A549 (cell line): ENCODE measurements around the gene NFRKB. TPM values are rescaled to one million over a fixed set of nuclear protein-coding genes. Genes with fewer than 3 reads are reported as not detected.

Experiments
- ATAC-seq, 2 experiments: fragments of 200-7000 bp in 1 of 2; fragments of >200 bp in 1 of 2; cut with Nextera tagmentation in 1 of 2; cut with Tn5 transposase in 1 of 2; 3 replicates each; pipeline versions ENCODE4 v1.8.0 to v1.9.1; 2018 to 2020; ENCODE audit warnings: mild to moderate bottlenecking in 1 of 2, moderate library complexity in 1 of 2
- CTCF ChIA-PET: fragments of 300-600 bp; sonication (Branson Sonifier 250); formaldehyde crosslinking; extraction: SDS; loops from one replicate; lab custom pipeline; 2021; ENCODE audit warnings: antibody characterized with exemption, inconsistent platforms; lab: Yijun Ruan, JAX
- POLR2A ChIA-PET: fragments of 350-600 bp; formaldehyde crosslinking; extraction: SDS; loops from one replicate; lab custom pipeline; 2021; ENCODE audit warnings: antibody characterized with exemption, inconsistent platforms; lab: Yijun Ruan, JAX
- DNase-seq, 2 experiments: peaks; one replicate each; pipeline versions ENCODE4 v3.0.0 to v3.0.0-alpha.2; 2011 to 2016; ENCODE audit warnings: low read depth in 1 of 2, low spot score in 1 of 2
- FAIRE-seq: peaks from 2 replicates; lab custom pipeline; 2011; peaks lifted over from hg19 to GRCh38; lab: Jason Lieb, UNC
- H3K27ac ChIP-seq, 2 experiments: fragments of >200 bp; sonication (Bioruptor Twin); formaldehyde crosslinking; 3 replicates each; pipeline ENCODE4 v1.5.1; 2016 to 2017
- H3K4me1 ChIP-seq: fragments of >200 bp; sonication (Bioruptor Twin); formaldehyde crosslinking; 3 replicates; pipeline ENCODE4 v1.6.1; 2016
- H3K4me2 ChIP-seq: fragments of >200 bp; sonication (Bioruptor Twin); formaldehyde crosslinking; 3 replicates; pipeline ENCODE4 v1.6.1; 2016
- H3K4me3 ChIP-seq: fragments of >200 bp; sonication (Bioruptor Twin); formaldehyde crosslinking; 3 replicates; pipeline ENCODE4 v1.5.1; 2016
- H3K9me3 ChIP-seq: fragments of >200 bp; sonication (Bioruptor Twin); formaldehyde crosslinking; 3 replicates; pipeline ENCODE4 v1.6.1; 2016
- BCL3 ChIP-seq: fragments of >200 bp; sonication (Bioruptor Twin); formaldehyde crosslinking; IDR thresholded peaks from 3 replicates; pipeline ENCODE4 v1.6.1; 2016
- CBX8 ChIP-seq: fragments of 200-600 bp; sonication (generic); IDR thresholded peaks from 2 replicates; pipeline ENCODE4 v1.6.1; 2016
- EHF ChIP-seq: fragments of 250-450 bp; sonication (Bioruptor Pico); IDR thresholded peaks from 2 replicates; pipeline ENCODE4 v1.5.0; 2020; ENCODE audit warnings: mild to moderate bottlenecking
- EP300 ChIP-seq, 2 experiments: fragments of >200 bp; sonication (Bioruptor Twin); formaldehyde crosslinking; IDR thresholded peaks; 2 replicates in 1 of 2; 3 replicates in 1 of 2; pipeline ENCODE4 v1.6.1; 2016 to 2017
- FOXS1 ChIP-seq: fragments of 250-450 bp; sonication (Bioruptor Pico); IDR thresholded peaks from 2 replicates; pipeline ENCODE4 v1.5.0; 2020; ENCODE audit warnings: mild to moderate bottlenecking, moderate library complexity
- GATA3 ChIP-seq: IDR thresholded peaks from 2 replicates; pipeline ENCODE4 v1.6.1; 2012; ENCODE audit warnings: borderline replicate concordance
- HDAC2 ChIP-seq: fragments of 200-600 bp; sonication (generic); IDR thresholded peaks from 2 replicates; pipeline ENCODE4 v1.6.1; 2016
- HOXA7 ChIP-seq: fragments of 250-450 bp; sonication (Bioruptor Pico); IDR thresholded peaks from 2 replicates; pipeline ENCODE4 v1.5.0; 2020; ENCODE audit warnings: mild to moderate bottlenecking, moderate library complexity
- KDM1A ChIP-seq: fragments of 200-600 bp; sonication (generic); IDR thresholded peaks from 2 replicates; pipeline ENCODE4 v1.6.1; 2016; ENCODE audit warnings: low read depth, mild to moderate bottlenecking
- MAFK ChIP-seq: fragments of 450-650 bp; IDR thresholded peaks from 2 replicates; pipeline ENCODE4 v1.6.1; 2014; ENCODE audit not compliant: partially characterized antibody
- NR3C1 ChIP-seq: fragments of >200 bp; sonication (Bioruptor Twin); formaldehyde crosslinking; IDR thresholded peaks from 3 replicates; pipeline ENCODE4 v1.6.1; 2017
- POLR2AphosphoS2 ChIP-seq: conservative IDR thresholded peaks from 2 replicates; pipeline ENCODE4 v1.6.1; 2012; ENCODE audit warnings: low read length, improper control_type of control experiment, inconsistent platforms
- RAD21 ChIP-seq, 2 experiments: fragments of >200 bp in 1 of 2; sonication (Bioruptor Twin) in 1 of 2; formaldehyde crosslinking in 1 of 2; IDR thresholded peaks in 1 of 2; conservative IDR thresholded peaks in 1 of 2; 2 replicates in 1 of 2; 3 replicates in 1 of 2; pipeline ENCODE4 v1.6.1; 2012 to 2018; ENCODE audit warnings: inconsistent platforms in 1 of 2
- RARB ChIP-seq: fragments of 250-450 bp; sonication (Bioruptor Pico); IDR thresholded peaks from 2 replicates; pipeline ENCODE4 v1.8.0; 2021; ENCODE audit warnings: mild to moderate bottlenecking, moderate library complexity
- RCOR1 ChIP-seq: fragments of 150-350 bp; IDR thresholded peaks from 2 replicates; pipeline ENCODE4 v1.6.1; 2014; ENCODE audit warnings: antibody characterized with exemption, low read length, low read depth
- REST ChIP-seq: fragments of 200-600 bp; sonication (generic); IDR thresholded peaks from 2 replicates; pipeline ENCODE4 v1.6.1; 2016; ENCODE audit warnings: antibody characterized with exemption, mild to moderate bottlenecking, moderate library complexity
- RFX5 ChIP-seq: fragments of 450-650 bp; IDR thresholded peaks from 2 replicates; pipeline ENCODE4 v1.7.1; 2014; ENCODE audit warnings: antibody characterized with exemption, mild to moderate bottlenecking, moderate library complexity
- SMC3 ChIP-seq: fragments of >200 bp; sonication (Bioruptor Twin); formaldehyde crosslinking; IDR thresholded peaks from 3 replicates; pipeline ENCODE4 v1.6.1; 2018; ENCODE audit warnings: inconsistent platforms
- TFCP2L1 ChIP-seq: fragments of 250-450 bp; sonication (Bioruptor Pico); IDR thresholded peaks from 2 replicates; pipeline ENCODE4 v1.5.0; 2021; ENCODE audit warnings: mild to moderate bottlenecking
- ZFP36 ChIP-seq: fragments of 450-650 bp; IDR thresholded peaks from 2 replicates; pipeline ENCODE4 v1.6.1; 2014; ENCODE audit warnings: borderline replicate concordance; ENCODE audit not compliant: partially characterized antibody
- WGBS: methylation state at CpG from one replicate; pipeline ENCODE4 v1.1.6; 2017; ENCODE audit errors: missing lambda C conversion rate; 5-methylcytosine and 5-hydroxymethylcytosine counted together
- polyA plus RNA-seq, 4 experiments: library from polyadenylated mRNA; depleted of rRNA in 3 of 4; stranded (reverse); fragments of >200 nt; fragmentation: RNase III in 1 of 4; extraction: RNeasy Plus Mini Kit Qiagen cat#74134 plus additional on column Dnase treatment in 1 of 4; gene quantifications; 2 replicates in 3 of 4; 3 replicates in 1 of 4; pipeline ENCODE4 v1.2.3, GENCODE V29; 2011 to 2017
- TF ChIP-seq, protein P1 (sequence below): IDR thresholded peaks from 2 replicates; pipeline ENCODE4 v1.6.1; 2012
- TF ChIP-seq, protein P2 (sequence below): fragments of 250-450 bp; sonication (Bioruptor Pico); IDR thresholded peaks from 2 replicates; pipeline ENCODE4 v1.5.0; 2021; ENCODE audit warnings: mild to moderate bottlenecking, moderate library complexity, borderline replicate concordance

Gene NFRKB
- polyA plus RNA-seq, 2 of the 4 experiments (the other 2 are of a cell fraction) = 10.2 to 12.6 TPM

DNA sequence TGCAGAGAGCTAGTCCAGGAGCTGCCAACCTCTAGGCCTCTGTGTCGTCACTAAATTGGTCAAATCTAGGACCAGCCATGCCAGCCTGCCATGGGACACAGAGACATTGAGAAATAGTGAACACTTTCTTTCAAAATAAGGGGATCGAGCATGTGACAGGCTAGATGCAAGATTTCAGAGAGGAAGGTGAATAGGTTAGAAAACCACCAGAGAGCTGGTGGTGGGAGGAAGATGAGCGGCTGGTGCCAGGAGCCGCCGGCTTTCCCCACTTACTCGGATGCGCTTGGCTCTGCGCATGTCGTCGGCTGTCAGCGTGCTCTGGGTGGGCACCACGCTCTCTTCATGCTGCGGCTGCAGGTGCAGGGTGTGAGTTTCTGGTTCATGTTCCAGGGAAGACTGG is 35.4 kb upstream of the NFRKB start (continued):
- TF ChIP-seq RCOR1 = no peak
- no peak for TF ChIP-seq ZFP36
- no peak for TF ChIP-seq CBX8

- ChIA-PET CTCF (interaction anchor here (0.7 to 11.7 kb wide), 2 partner anchors 119 to 203 kb away, joined by 3 to 109 read pairs; no protein-coding TSS in a partner anchor), POLR2A (no interaction called here)
- TF ChIP-seq KDM1A (no peak), RAD21 (conservative IDR thresholded peaks at IDR 0.05 in 1 of 2, IDR thresholded peaks at IDR 0.05 in 1 of 2) (no peak), BCL3 (no peak), RARB (CRISPR knock-in tag) (no peak), POLR2AphosphoS2 (no peak)
- TF ChIP-seq, protein P1, sequence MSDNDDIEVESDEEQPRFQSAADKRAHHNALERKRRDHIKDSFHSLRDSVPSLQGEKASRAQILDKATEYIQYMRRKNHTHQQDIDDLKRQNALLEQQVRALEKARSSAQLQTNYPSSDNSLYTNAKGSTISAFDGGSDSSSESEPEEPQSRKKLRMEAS = no peak
- TF ChIP-seq, protein P2, sequence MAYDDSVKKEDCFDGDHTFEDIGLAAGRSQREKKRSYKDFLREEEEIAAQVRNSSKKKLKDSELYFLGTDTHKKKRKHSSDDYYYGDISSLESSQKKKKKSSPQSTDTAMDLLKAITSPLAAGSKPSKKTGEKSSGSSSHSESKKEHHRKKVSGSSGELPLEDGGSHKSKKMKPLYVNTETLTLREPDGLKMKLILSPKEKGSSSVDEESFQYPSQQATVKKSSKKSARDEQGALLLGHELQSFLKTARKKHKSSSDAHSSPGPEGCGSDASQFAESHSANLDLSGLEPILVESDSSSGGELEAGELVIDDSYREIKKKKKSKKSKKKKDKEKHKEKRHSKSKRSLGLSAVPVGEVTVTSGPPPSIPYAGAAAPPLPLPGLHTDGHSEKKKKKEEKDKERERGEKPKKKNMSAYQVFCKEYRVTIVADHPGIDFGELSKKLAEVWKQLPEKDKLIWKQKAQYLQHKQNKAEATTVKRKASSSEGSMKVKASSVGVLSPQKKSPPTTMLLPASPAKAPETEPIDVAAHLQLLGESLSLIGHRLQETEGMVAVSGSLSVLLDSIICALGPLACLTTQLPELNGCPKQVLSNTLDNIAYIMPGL (CRISPR knock-in tag) = no peak
- WGBS = 76% methylated on average over 6 of the region's 6 CpGs
- no peaks in the 10 kb centered on the region for H3K4me1 ChIP-seq
- no peak overlapping the region for H3K4me2 ChIP-seq
- DNase-seq (no peak), FAIRE-seq (no peak), ATAC-seq (no peak)
- H3K4me3 ChIP-seq = no peak overlapping the region
- H3K9me3 ChIP-seq = no peaks in the 10 kb centered on the region
- no peak overlapping the region for H3K27ac ChIP-seq
Observed at GRCh38 chr11:129930296-129930695, 34.9 kb upstream of the NFRKB start.

- Histone ChIP-seq H3K4me2 (no peak overlapping the region), H3K4me1 (no peaks in the 10 kb centered on the region), H3K9me3 (no peaks in the 10 kb centered on the region), H3K27ac (no peak overlapping the region), H3K4me3 (no peak overlapping the region)
- no peak for FAIRE-seq
- WGBS = 80% methylated on average over 2 of the region's 2 CpGs
- ATAC-seq = no peak
- no peak for TF ChIP-seq GATA3
- no peak for TF ChIP-seq MAFK
- no peak for TF ChIP-seq RFX5
- no peak for TF ChIP-seq FOXS1 (CRISPR knock-in tag)
- no peak for TF ChIP-seq EHF (CRISPR knock-in tag)
- no peak for TF ChIP-seq TFCP2L1 (CRISPR knock-in tag)
- POLR2A ChIA-PET = no interaction called here
- no peak for DNase-seq
- CTCF ChIA-PET = interaction anchor here (11.7 kb wide), 1 partner anchor 204 kb away, joined by 109 read pairs; no protein-coding TSS in a partner anchor
Observed at GRCh38 chr11:129929721-129930120, 34.3 kb upstream of the NFRKB start.

GRCh38 chr11:129928923-129929692 is 33.7 kb upstream of the NFRKB start:
- no peak overlapping the region for H3K4me2 ChIP-seq
- TF ChIP-seq HDAC2 = no peak
- TF ChIP-seq, protein P2 (CRISPR knock-in tag) = no peak
- no peak for TF ChIP-seq NR3C1
- no peak for TF ChIP-seq REST
- no peak for TF ChIP-seq EP300 (IDR thresholded peaks at IDR 0.05)
- TF ChIP-seq HOXA7 (CRISPR knock-in tag) = no peak
- TF ChIP-seq SMC3 = no peak
- H3K9me3 ChIP-seq = no peaks in the 10 kb centered on the region
- DNase-seq = no peak
- H3K4me1 ChIP-seq = no peaks in the 10 kb centered on the region
- H3K27ac ChIP-seq = no peak overlapping the region
- no peak overlapping the region for H3K4me3 ChIP-seq
- ATAC-seq = no peak
- ChIA-PET POLR2A (no interaction called here), CTCF (interaction anchor here (11.7 kb wide), 1 partner anchor 204 kb away, joined by 109 read pairs; no protein-coding TSS in a partner anchor)
- 91% methylated on average over 3 of the region's 3 CpGs for WGBS
- FAIRE-seq = no peak
